ENCODE results near the gene ENPP1.
"Not testable (repeated sequence)": the region's sequence is repeated elsewhere in the genome, so short reads cannot be mapped to it uniquely, and the experiment has no call there.

The ENPP1 gene

DNA sequence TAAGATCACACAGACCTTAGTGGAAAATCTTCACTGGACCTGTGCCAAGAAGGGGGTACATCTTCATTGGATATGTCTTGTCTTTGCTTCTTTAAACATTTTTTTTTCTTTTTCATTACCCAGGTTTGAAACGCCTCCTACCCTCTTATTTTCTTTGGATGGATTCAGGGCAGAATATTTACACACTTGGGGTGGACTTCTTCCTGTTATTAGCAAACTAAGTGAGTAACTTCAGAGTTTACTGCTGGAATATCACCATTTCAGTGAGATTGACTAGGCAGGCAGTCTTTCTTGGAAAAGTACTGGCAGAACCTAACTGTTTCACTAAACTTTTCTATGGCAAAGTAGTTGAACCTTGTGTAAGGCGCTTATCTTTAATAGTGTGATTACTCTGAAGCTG lies 47.0 kb downstream of the ENPP1 start:
- Histone ChIP-seq H3K9me2 (ENCODE audit: low read depth, low read length) (no peaks in the 10 kb centered on the region), H3K4me1 (ENCODE audit: insufficient read depth, low read length, severe bottlenecking) (no peaks in the 10 kb centered on the region), H3K27me3 (ENCODE audit: insufficient read depth, low read length) (no peaks in the 10 kb centered on the region), H3K4me2 (ENCODE audit: low read length) (no peak overlapping the region), H3K4me3 (ENCODE audit: low read depth, low read length, poor library complexity, severe bottlenecking) (no peak overlapping the region), H3K36me3 (ENCODE audit: insufficient read depth, low read length) (no peaks in the 10 kb centered on the region), H3K9ac (ENCODE audit: low read length) (no peak overlapping the region), H2AFZ (ENCODE audit: low read length) (no peak overlapping the region), H3K27ac (ENCODE audit: low read depth, low read length, poor library complexity, severe bottlenecking) (no peak overlapping the region), H3F3A (ENCODE audit: insufficient read depth, low read length) (no peaks in the 10 kb centered on the region), H3K9me3 (ENCODE audit: low read length) (no peaks in the 10 kb centered on the region), H3K79me2 (ENCODE audit: insufficient read depth, low read length) (no peaks in the 10 kb centered on the region), H4K20me1 (ENCODE audit: insufficient read depth, low read length) (no peaks in the 10 kb centered on the region)
- TF ChIP-seq, protein P1, sequence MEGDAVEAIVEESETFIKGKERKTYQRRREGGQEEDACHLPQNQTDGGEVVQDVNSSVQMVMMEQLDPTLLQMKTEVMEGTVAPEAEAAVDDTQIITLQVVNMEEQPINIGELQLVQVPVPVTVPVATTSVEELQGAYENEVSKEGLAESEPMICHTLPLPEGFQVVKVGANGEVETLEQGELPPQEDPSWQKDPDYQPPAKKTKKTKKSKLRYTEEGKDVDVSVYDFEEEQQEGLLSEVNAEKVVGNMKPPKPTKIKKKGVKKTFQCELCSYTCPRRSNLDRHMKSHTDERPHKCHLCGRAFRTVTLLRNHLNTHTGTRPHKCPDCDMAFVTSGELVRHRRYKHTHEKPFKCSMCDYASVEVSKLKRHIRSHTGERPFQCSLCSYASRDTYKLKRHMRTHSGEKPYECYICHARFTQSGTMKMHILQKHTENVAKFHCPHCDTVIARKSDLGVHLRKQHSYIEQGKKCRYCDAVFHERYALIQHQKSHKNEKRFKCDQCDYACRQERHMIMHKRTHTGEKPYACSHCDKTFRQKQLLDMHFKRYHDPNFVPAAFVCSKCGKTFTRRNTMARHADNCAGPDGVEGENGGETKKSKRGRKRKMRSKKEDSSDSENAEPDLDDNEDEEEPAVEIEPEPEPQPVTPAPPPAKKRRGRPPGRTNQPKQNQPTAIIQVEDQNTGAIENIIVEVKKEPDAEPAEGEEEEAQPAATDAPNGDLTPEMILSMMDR (IDR thresholded peaks at IDR 0.05; ENCODE audit: low read length): no peak
- TF ChIP-seq EZH2 (IDR thresholded peaks at IDR 0.05; ENCODE audit: borderline replicate concordance, low read length): no peak

DNA sequence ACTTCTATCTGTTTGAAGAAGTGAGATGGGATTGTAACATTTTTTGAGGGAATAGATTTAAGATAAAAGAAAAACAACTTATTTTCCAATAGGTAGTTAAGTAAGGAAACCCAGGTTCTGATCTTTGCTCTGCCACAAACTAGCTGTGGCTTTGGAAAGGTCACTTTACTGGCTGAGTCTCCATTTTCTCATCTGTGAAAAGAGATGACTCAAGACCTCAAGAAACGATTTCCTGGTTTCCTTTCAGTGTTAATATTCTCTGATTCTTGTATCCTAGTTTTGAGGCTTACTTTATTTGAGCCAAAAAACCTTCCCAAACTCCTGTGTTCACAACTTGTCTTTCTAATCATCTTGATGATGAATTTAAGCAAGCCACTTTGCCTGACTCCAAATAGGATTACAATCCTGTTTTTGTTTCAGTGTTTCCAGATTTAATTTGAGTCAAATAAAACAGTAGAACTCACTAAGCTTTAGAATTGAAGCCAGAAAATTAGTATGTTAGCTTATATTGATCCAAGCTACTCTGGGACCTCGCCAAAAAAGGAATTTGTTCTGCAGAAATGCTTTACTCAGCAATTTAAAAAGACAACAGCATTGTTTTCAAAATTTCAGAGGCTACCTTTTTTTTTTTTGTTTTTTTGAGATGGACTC lies 51.1 kb downstream of the ENPP1 start:
- no peaks in the 10 kb centered on the region for H3K36me3 ChIP-seq (ENCODE audit: insufficient read depth, low read length)
- H3K4me3 ChIP-seq (ENCODE audit: low read depth, low read length, poor library complexity, severe bottlenecking): no peak overlapping the region
- TF ChIP-seq EZH2 (IDR thresholded peaks at IDR 0.05; ENCODE audit: borderline replicate concordance, low read length): no peak
- TF ChIP-seq, protein P1 (IDR thresholded peaks at IDR 0.05; ENCODE audit: low read length): no peak
- no peaks in the 10 kb centered on the region for H4K20me1 ChIP-seq (ENCODE audit: insufficient read depth, low read length)
- no peaks in the 10 kb centered on the region for H3K9me3 ChIP-seq (ENCODE audit: low read length)
- H3K27ac ChIP-seq (ENCODE audit: low read depth, low read length, poor library complexity, severe bottlenecking): no peak overlapping the region
- H3K9ac ChIP-seq (ENCODE audit: low read length): no peak overlapping the region
- no peaks in the 10 kb centered on the region for H3F3A ChIP-seq (ENCODE audit: insufficient read depth, low read length)
- H3K4me1 ChIP-seq (ENCODE audit: insufficient read depth, low read length, severe bottlenecking): no peaks in the 10 kb centered on the region
- no peak overlapping the region for H2AFZ ChIP-seq (ENCODE audit: low read length)
- no peak overlapping the region for H3K4me2 ChIP-seq (ENCODE audit: low read length)
- H3K27me3 ChIP-seq (ENCODE audit: insufficient read depth, low read length): no peaks in the 10 kb centered on the region
- H3K9me2 ChIP-seq (ENCODE audit: low read depth, low read length): no peaks in the 10 kb centered on the region
- no peaks in the 10 kb centered on the region for H3K79me2 ChIP-seq (ENCODE audit: insufficient read depth, low read length)

DNA sequence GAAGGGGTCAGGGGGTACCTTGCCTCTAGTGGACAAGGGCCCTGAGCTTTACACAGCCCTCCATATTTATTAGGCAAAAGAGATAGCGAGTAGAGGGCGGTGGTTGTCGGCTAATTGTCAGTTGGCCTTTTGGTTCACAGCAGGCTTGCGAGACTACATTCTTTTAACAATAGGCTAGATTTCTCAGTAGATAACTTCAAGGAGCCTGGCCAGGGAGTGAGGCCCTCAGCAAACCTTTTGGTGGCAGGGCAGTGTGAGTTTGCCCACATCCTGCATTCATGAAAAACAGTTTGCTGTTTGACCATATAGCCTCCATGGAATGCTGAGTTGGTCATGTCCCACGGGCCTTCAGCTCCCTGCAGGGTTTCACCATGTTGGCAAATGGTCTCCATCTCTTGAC lies 51.8 kb downstream of the ENPP1 start:
- H3K9me2 ChIP-seq (ENCODE audit: low read depth, low read length); H3F3A ChIP-seq (ENCODE audit: insufficient read depth, low read length); H3K9me3 ChIP-seq (ENCODE audit: low read length); H3K27ac ChIP-seq (ENCODE audit: low read depth, low read length, poor library complexity, severe bottlenecking); H3K79me2 ChIP-seq (ENCODE audit: insufficient read depth, low read length); H3K36me3 ChIP-seq (ENCODE audit: insufficient read depth, low read length); H3K4me3 ChIP-seq (ENCODE audit: low read depth, low read length, poor library complexity, severe bottlenecking); H4K20me1 ChIP-seq (ENCODE audit: insufficient read depth, low read length); H3K4me2 ChIP-seq (ENCODE audit: low read length); H2AFZ ChIP-seq (ENCODE audit: low read length); H3K27me3 ChIP-seq (ENCODE audit: insufficient read depth, low read length); H3K9ac ChIP-seq (ENCODE audit: low read length); H3K4me1 ChIP-seq (ENCODE audit: insufficient read depth, low read length, severe bottlenecking): not testable (repeated sequence)

DNA sequence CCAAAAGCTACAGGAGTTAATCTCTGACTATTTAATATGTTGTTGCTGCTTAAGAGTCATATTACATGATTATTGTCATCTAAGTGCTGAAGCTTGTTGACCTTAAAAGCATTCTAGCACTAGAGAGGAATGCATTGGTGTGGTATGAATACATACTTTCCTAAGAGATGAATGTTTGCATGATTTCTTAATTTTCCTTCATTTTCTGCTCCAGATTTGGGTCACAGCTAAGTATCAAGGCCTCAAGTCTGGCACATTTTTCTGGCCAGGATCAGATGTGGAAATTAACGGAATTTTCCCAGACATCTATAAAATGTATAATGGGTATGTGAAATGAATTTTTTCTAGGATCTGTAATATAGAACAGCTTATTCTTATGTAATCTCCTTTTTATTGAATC lies 53.6 kb downstream of the ENPP1 start:
- no peaks in the 10 kb centered on the region for H3K9me3 ChIP-seq (ENCODE audit: low read length)
- H3K27ac ChIP-seq (ENCODE audit: low read depth, low read length, poor library complexity, severe bottlenecking): no peak overlapping the region
- H3K4me2 ChIP-seq (ENCODE audit: low read length): no peak overlapping the region
- H2AFZ ChIP-seq (ENCODE audit: low read length): no peak overlapping the region
- H3K4me3 ChIP-seq (ENCODE audit: low read depth, low read length, poor library complexity, severe bottlenecking): no peak overlapping the region
- H4K20me1 ChIP-seq (ENCODE audit: insufficient read depth, low read length): no peaks in the 10 kb centered on the region
- H3K4me1 ChIP-seq (ENCODE audit: insufficient read depth, low read length, severe bottlenecking): no peaks in the 10 kb centered on the region
- no peaks in the 10 kb centered on the region for H3K79me2 ChIP-seq (ENCODE audit: insufficient read depth, low read length)
- H3K9me2 ChIP-seq (ENCODE audit: low read depth, low read length): no peaks in the 10 kb centered on the region
- no peak overlapping the region for H3K9ac ChIP-seq (ENCODE audit: low read length)
- H3F3A ChIP-seq (ENCODE audit: insufficient read depth, low read length): no peaks in the 10 kb centered on the region
- no peaks in the 10 kb centered on the region for H3K36me3 ChIP-seq (ENCODE audit: insufficient read depth, low read length)
- TF ChIP-seq EZH2 (IDR thresholded peaks at IDR 0.05; ENCODE audit: borderline replicate concordance, low read length): no peak
- TF ChIP-seq, protein P1 (IDR thresholded peaks at IDR 0.05; ENCODE audit: low read length): no peak
- no peaks in the 10 kb centered on the region for H3K27me3 ChIP-seq (ENCODE audit: insufficient read depth, low read length)

Data from OCI-LY1 (cell line).